NCI-H187 treated with DMSO at 0.1 percent for 48 hours (cell line): Measurements from ENCODE around the gene PEAR1.

Source experiments
- DNase-seq: peaks from one replicate; lab custom pipeline; 2025; lab: John Stamatoyannopoulos, UW

The PEAR1 gene

GRCh38 chr1:156882543-156882942 is 11.0 kb upstream of the PEAR1 start:
- no peak for DNase-seq

- no peak for DNase-seq
Measured at GRCh38 chr1:156883919-156884318, 9.6 kb upstream of the PEAR1 start.

- no peak for DNase-seq
Measured at GRCh38 chr1:156884560-156885184, 8.8 kb upstream of the PEAR1 start.

GRCh38 chr1:156885314-156885713 is 8.2 kb upstream of the PEAR1 start:
- no peak for DNase-seq

GRCh38 chr1:156885880-156886355 is 7.6 kb upstream of the PEAR1 start:
- DNase-seq: no peak

GRCh38 chr1:156886583-156887281 is 6.8 kb upstream of the PEAR1 start:
- DNase-seq: no peak

GRCh38 chr1:156887317-156887716 is 6.2 kb upstream of the PEAR1 start:
- no peak for DNase-seq

GRCh38 chr1:156887734-156888133 is 5.8 kb upstream of the PEAR1 start:
- DNase-seq: no peak

- peak; percentile 79 for DNase-seq
Measured at GRCh38 chr1:156889802-156890580, 3.5 kb upstream of the PEAR1 start.

GRCh38 chr1:156892190-156893047 is 1.1 kb upstream of the PEAR1 start:
- DNase-seq: peak; percentile 34

- DNase-seq: no peak
Measured at GRCh38 chr1:156894001-156894400, 483 bp downstream of the PEAR1 start.

GRCh38 chr1:156894711-156895454 is 1.4 kb downstream of the PEAR1 start:
- DNase-seq: no peak

- DNase-seq: no peak
Measured at GRCh38 chr1:156895455-156895812, 1.9 kb downstream of the PEAR1 start.

- DNase-seq: no peak
Measured at GRCh38 chr1:156895927-156896326, 2.4 kb downstream of the PEAR1 start.

GRCh38 chr1:156896490-156897033 is 3.0 kb downstream of the PEAR1 start:
- no peak for DNase-seq

GRCh38 chr1:156897078-156897825 is 3.7 kb downstream of the PEAR1 start:
- no peak for DNase-seq

- no peak for DNase-seq
Measured at GRCh38 chr1:156898161-156898566, 4.6 kb downstream of the PEAR1 start.

- no peak for DNase-seq
Measured at GRCh38 chr1:156898971-156899664, 5.6 kb downstream of the PEAR1 start.

- DNase-seq: no peak
Measured at GRCh38 chr1:156899956-156900718, 6.6 kb downstream of the PEAR1 start.
